ENCODE data around the gene NEDD8.

DNA sequence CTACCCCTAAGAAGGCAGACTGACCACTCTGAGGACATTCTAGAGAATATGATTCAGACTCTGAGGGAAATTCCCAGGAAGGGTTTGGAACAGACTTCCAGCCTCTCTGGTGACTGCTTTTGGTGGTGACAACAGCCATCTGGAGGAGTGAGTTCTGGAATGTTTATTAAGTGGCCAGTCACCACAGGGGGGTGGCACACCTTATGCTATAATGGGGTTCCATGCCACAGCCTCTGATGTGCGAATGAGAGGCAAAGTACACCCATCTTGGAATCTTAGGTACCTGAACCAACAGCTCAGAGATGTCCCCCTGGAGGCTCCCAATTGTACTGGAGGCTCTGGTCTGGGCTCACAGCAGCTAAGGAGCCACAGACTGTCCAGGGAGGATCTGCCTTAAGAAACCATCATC is 19.7 kb upstream of the NEDD8 start:
- TF ChIP-seq, protein P1, sequence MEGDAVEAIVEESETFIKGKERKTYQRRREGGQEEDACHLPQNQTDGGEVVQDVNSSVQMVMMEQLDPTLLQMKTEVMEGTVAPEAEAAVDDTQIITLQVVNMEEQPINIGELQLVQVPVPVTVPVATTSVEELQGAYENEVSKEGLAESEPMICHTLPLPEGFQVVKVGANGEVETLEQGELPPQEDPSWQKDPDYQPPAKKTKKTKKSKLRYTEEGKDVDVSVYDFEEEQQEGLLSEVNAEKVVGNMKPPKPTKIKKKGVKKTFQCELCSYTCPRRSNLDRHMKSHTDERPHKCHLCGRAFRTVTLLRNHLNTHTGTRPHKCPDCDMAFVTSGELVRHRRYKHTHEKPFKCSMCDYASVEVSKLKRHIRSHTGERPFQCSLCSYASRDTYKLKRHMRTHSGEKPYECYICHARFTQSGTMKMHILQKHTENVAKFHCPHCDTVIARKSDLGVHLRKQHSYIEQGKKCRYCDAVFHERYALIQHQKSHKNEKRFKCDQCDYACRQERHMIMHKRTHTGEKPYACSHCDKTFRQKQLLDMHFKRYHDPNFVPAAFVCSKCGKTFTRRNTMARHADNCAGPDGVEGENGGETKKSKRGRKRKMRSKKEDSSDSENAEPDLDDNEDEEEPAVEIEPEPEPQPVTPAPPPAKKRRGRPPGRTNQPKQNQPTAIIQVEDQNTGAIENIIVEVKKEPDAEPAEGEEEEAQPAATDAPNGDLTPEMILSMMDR (IDR thresholded peaks at IDR 0.05), result no peak
- TF ChIP-seq POLR2A (IDR thresholded peaks at IDR 0.05), result no peak
- no peak for TF ChIP-seq EP300 (IDR thresholded peaks at IDR 0.05; ENCODE audit: low read depth)

Data from transverse colon (tissue), 3 donors.